ENCODE results near the gene GGTLC1.

- TF ChIP-seq, protein P1, sequence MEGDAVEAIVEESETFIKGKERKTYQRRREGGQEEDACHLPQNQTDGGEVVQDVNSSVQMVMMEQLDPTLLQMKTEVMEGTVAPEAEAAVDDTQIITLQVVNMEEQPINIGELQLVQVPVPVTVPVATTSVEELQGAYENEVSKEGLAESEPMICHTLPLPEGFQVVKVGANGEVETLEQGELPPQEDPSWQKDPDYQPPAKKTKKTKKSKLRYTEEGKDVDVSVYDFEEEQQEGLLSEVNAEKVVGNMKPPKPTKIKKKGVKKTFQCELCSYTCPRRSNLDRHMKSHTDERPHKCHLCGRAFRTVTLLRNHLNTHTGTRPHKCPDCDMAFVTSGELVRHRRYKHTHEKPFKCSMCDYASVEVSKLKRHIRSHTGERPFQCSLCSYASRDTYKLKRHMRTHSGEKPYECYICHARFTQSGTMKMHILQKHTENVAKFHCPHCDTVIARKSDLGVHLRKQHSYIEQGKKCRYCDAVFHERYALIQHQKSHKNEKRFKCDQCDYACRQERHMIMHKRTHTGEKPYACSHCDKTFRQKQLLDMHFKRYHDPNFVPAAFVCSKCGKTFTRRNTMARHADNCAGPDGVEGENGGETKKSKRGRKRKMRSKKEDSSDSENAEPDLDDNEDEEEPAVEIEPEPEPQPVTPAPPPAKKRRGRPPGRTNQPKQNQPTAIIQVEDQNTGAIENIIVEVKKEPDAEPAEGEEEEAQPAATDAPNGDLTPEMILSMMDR (conservative IDR thresholded peaks at IDR 0.05 in 1 of 2, IDR thresholded peaks at IDR 0.05 in 1 of 2; ENCODE audit: extremely low read depth in 1 of 2, insufficient read depth in 1 of 2, low read depth in 1 of 2, low read length in 2 of 2): no peak
- TF ChIP-seq EZH2 (IDR thresholded peaks at IDR 0.05; ENCODE audit: borderline replicate concordance, low read length): no peak
Measured at GRCh38 chr20:23998392-23998791, 9.8 kb upstream of the GGTLC1 start.
